Tibial artery (tissue), 4 donors: ENCODE results near the gene FFAR1.
"Not testable (repeated sequence)": the region's sequence is repeated elsewhere in the genome, so short reads cannot be mapped to it uniquely, and the experiment has no call there.

ENCODE experiments used
- DNase-seq, 2 donors: peaks; one replicate each; pipeline ENCODE4 v3.0.0-alpha.2; 2019
- H3K27ac ChIP-seq, 2 donors: fragments of 200-600 bp; sonication (generic) in 1 of 2; 1 replicate in 1 of 2; 2 replicates in 1 of 2; pipeline ENCODE4 v1.5.1; 2018 to 2019; ENCODE audit warnings: mild to moderate bottlenecking in 1 of 2
- H3K27me3 ChIP-seq, 2 donors: fragments of 200-600 bp; sonication (generic) in 1 of 2; one replicate each; pipeline versions ENCODE4 v1.5.1 to v1.6.0; 2016 to 2019
- H3K36me3 ChIP-seq, 3 donors: fragments of 200-600 bp; sonication (generic) in 2 of 3; one replicate each; pipeline ENCODE4 v1.5.1; 2016 to 2019; ENCODE audit warnings: mild to moderate bottlenecking in 2 of 3
- H3K4me1 ChIP-seq, 4 donors: fragments of 200-600 bp; sonication (generic) in 2 of 4; 1 replicate in 3 of 4; 2 replicates in 1 of 4; pipeline ENCODE4 v1.5.1; 2016 to 2019
- H3K4me3 ChIP-seq, 2 donors: fragments of 200-600 bp; sonication (generic) in 1 of 2; 1 replicate in 1 of 2; 2 replicates in 1 of 2; pipeline ENCODE4 v1.5.1; 2018 to 2019; ENCODE audit warnings: mild to moderate bottlenecking in 2 of 2
- H3K9me3 ChIP-seq, 3 donors: fragments of 200-600 bp; sonication (generic) in 1 of 3; one replicate each; pipeline ENCODE4 v1.5.1; 2016 to 2019
- intact Hi-C: fragments of 100-400 bp; cut with DNase I; formaldehyde crosslinking; loops from one replicate; pipeline ENCODE4 v1.15.0; 2023; ENCODE audit warnings: low total_unique reads
- TF ChIP-seq, protein P1 (sequence below), 2 experiments: fragments of 200-600 bp in 1 of 2; fragments of 450-650 bp in 1 of 2; IDR thresholded peaks; one replicate each; pipeline ENCODE4 v1.5.1; 2017 to 2019; ENCODE audit warnings: antibody characterized with exemption in 2 of 2, mild to moderate bottlenecking in 1 of 2, moderate library complexity in 1 of 2

FFAR1 gene

GRCh38 chr19:35377656-35378055 is 30.0 kb downstream of the FFAR1 start:
- H3K27ac ChIP-seq = no peak overlapping the region
- no peaks in the 10 kb centered on the region for H3K36me3 ChIP-seq
- intact Hi-C loops = no loop called here
- TF ChIP-seq, protein P1, sequence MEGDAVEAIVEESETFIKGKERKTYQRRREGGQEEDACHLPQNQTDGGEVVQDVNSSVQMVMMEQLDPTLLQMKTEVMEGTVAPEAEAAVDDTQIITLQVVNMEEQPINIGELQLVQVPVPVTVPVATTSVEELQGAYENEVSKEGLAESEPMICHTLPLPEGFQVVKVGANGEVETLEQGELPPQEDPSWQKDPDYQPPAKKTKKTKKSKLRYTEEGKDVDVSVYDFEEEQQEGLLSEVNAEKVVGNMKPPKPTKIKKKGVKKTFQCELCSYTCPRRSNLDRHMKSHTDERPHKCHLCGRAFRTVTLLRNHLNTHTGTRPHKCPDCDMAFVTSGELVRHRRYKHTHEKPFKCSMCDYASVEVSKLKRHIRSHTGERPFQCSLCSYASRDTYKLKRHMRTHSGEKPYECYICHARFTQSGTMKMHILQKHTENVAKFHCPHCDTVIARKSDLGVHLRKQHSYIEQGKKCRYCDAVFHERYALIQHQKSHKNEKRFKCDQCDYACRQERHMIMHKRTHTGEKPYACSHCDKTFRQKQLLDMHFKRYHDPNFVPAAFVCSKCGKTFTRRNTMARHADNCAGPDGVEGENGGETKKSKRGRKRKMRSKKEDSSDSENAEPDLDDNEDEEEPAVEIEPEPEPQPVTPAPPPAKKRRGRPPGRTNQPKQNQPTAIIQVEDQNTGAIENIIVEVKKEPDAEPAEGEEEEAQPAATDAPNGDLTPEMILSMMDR (IDR thresholded peaks at IDR 0.05) = no peak
- no peak for DNase-seq
- no peaks in the 10 kb centered on the region for H3K9me3 ChIP-seq
- H3K4me1 ChIP-seq = no peaks in the 10 kb centered on the region
- no peak overlapping the region for H3K4me3 ChIP-seq
- peaks cover 0 to 4% of the 10 kb centered on the region in 2 donors for H3K27me3 ChIP-seq

GRCh38 chr19:35378356-35378755 is 30.7 kb downstream of the FFAR1 start:
- peaks cover 0 to 4% of the 10 kb centered on the region in 2 donors for H3K27me3 ChIP-seq
- H3K36me3 ChIP-seq = no peaks in the 10 kb centered on the region
- no peak for DNase-seq
- H3K9me3 ChIP-seq = no peaks in the 10 kb centered on the region
- no peak overlapping the region for H3K27ac ChIP-seq
- TF ChIP-seq, protein P1 (IDR thresholded peaks at IDR 0.05) = no peak
- H3K4me1 ChIP-seq = no peaks in the 10 kb centered on the region
- intact Hi-C loops = no loop called here
- H3K4me3 ChIP-seq = no peak overlapping the region

DNA sequence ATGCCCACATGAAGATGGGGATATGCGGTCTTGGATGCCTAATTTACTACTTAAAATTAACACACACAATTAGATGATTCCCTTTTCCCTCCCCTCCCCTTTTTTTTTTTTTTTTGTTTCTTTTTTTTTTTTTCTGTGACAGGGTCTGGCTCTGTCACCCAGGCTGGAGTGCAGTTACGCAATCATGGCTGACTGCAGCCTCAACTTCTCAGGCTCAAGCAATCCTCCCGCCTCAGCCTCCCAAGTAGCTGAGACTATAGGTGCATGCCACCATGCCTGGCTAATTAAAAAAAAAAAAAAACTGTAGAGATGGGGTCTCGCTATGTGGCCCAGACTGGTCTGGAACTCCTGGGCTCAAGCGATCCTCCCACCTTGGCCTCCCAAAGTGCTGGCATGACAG is 31.8 kb downstream of the FFAR1 start:
- H3K36me3 ChIP-seq, H3K27me3 ChIP-seq, H3K4me1 ChIP-seq, DNase-seq, intact Hi-C loops, H3K27ac ChIP-seq, H3K9me3 ChIP-seq, H3K4me3 ChIP-seq: not testable (repeated sequence)

- Histone ChIP-seq H3K27ac (no peak overlapping the region), H3K27me3 (peaks cover 0 to 4% of the 10 kb centered on the region in 2 donors), H3K9me3 (no peaks in the 10 kb centered on the region), H3K36me3 (no peaks in the 10 kb centered on the region), H3K4me3 (no peak overlapping the region), H3K4me1 (no peaks in the 10 kb centered on the region)
- TF ChIP-seq, protein P1 (IDR thresholded peaks at IDR 0.05) = no peak
- intact Hi-C loops = no loop called here
- DNase-seq = no peak
Observed at GRCh38 chr19:35379992-35380391, 32.3 kb downstream of the FFAR1 start.

DNA sequence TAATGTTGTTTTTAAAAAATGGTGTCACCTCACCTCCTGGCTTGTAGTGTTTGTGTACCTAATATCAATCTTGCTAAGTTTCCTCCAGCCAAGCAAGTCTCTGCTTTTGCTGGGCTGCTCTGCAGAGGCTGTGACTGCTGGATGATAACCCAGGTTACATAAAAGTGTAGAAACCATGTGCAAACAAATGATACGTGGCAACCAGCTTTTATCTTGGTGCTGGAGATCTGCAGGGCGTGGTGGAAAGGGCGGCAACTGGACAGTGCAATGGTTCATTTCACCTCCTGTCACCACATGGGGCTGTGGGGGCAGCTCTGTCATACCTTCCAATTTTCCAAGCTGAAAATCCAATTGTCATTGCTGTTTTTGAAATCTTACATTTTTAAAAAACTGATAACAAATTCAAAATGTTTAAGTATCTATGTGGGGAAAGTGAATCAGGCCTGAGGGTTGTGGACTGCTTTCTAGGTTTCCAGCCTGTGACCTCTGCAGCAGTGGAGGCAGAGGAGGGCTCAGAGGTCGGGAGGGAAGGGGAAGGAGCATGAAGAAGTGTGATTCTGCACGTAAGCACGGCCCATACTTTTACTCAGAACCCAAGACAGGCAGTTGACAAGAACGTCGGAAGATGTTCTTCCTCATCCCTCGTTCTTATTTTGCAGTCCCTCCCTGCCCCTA is 32.9 kb downstream of the FFAR1 start:
- no peak overlapping the region for H3K27ac ChIP-seq
- H3K36me3 ChIP-seq = no peaks in the 10 kb centered on the region
- TF ChIP-seq, protein P1 (IDR thresholded peaks at IDR 0.05) = no peak
- no peak overlapping the region for H3K4me3 ChIP-seq
- no peak for DNase-seq
- H3K4me1 ChIP-seq = no peaks in the 10 kb centered on the region
- H3K9me3 ChIP-seq = no peaks in the 10 kb centered on the region
- peaks cover 0 to 4% of the 10 kb centered on the region in 2 donors for H3K27me3 ChIP-seq
- intact Hi-C loops = no loop called here

GRCh38 chr19:35381318-35381717 is 33.6 kb downstream of the FFAR1 start:
- no peaks in the 10 kb centered on the region for H3K4me1 ChIP-seq
- H3K4me3 ChIP-seq = no peak overlapping the region
- H3K27ac ChIP-seq = no peak overlapping the region
- DNase-seq = no peak
- intact Hi-C loops = no loop called here
- no peaks in the 10 kb centered on the region for H3K36me3 ChIP-seq
- H3K27me3 ChIP-seq = peaks cover 0 to 4% of the 10 kb centered on the region in 2 donors
- H3K9me3 ChIP-seq = no peaks in the 10 kb centered on the region
- TF ChIP-seq, protein P1 (IDR thresholded peaks at IDR 0.05) = no peak
